ENCODE results near the gene TNFRSF21.
"Not testable (repeated sequence)": the region's sequence is repeated elsewhere in the genome, so short reads cannot be mapped to it uniquely, and the experiment has no call there.

The TNFRSF21 gene

DNA sequence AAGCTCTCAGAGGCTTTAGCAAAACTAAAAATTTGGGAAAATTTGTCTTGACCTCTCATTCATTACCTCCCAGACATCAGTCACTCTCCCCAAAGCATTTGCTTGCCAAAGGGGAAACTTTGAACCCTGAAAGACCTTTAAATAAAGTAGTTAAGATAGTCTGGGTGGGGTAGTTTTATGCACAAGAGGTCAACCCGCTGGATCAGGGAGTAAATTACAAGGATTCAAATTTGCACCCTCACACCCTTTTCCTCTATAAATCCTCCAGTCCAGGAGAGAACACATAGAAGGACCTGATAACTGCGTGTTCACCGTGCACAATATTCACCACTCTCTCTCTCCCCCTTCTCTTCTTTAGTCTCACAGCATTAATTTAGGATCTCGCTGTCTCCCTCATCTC lies 36.1 kb upstream of the TNFRSF21 start:
- no peak overlapping the region for H3K4me3 ChIP-seq (ENCODE audit: low read length in 2 of 2)
- H3K4me1 ChIP-seq (ENCODE audit: control insufficient read depth, insufficient read depth, low read length), result no peaks in the 10 kb centered on the region
- H3K9ac ChIP-seq (ENCODE audit: low read length in 2 of 2), result no peak overlapping the region
- no peaks in the 10 kb centered on the region for H3K36me3 ChIP-seq (ENCODE audit: control insufficient read depth in 2 of 2, insufficient read depth in 2 of 2, low read length in 2 of 2)
- H3K27me3 ChIP-seq (ENCODE audit: control insufficient read depth in 1 of 2, insufficient read depth in 2 of 2, low read length in 2 of 2), result no peaks in the 10 kb centered on the region
- H3K27ac ChIP-seq (ENCODE audit: low read length), result no peak overlapping the region
- no peaks in the 10 kb centered on the region for H3K9me3 ChIP-seq (ENCODE audit: control insufficient read depth in 2 of 2, low read length in 2 of 2)

- Histone ChIP-seq H3K4me1 (ENCODE audit: control insufficient read depth, insufficient read depth, low read length) (no peaks in the 10 kb centered on the region), H3K9me3 (ENCODE audit: control insufficient read depth in 2 of 2, low read length in 2 of 2) (no peaks in the 10 kb centered on the region), H3K4me3 (ENCODE audit: low read length in 2 of 2) (no peak overlapping the region), H3K9ac (ENCODE audit: low read length in 2 of 2) (no peak overlapping the region), H3K27ac (ENCODE audit: low read length) (no peak overlapping the region), H3K36me3 (ENCODE audit: control insufficient read depth in 2 of 2, insufficient read depth in 2 of 2, low read length in 2 of 2) (no peaks in the 10 kb centered on the region), H3K27me3 (ENCODE audit: control insufficient read depth in 1 of 2, insufficient read depth in 2 of 2, low read length in 2 of 2) (no peaks in the 10 kb centered on the region)
Observed at GRCh38 chr6:47344022-47344421, 34.3 kb upstream of the TNFRSF21 start.

DNA sequence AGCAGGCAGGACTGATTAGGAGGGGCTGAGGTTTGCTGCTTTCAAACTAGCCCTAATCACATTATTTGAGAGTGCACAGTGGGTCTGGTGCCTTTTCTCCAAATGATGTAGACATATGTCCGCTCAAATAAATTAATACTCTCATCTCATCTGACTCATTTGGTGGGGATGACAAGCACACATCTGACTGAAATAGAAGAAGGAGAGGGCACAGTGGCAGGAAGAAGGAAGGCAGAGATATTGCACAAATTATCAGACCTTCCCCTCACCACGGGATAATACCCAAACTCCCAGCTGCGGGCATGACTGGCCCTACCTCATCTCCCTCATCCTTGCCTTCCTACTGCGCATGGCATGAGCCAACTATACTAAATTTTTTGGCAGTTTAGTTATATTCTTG lies 33.9 kb upstream of the TNFRSF21 start:
- Histone ChIP-seq H3K27me3 (ENCODE audit: control insufficient read depth in 1 of 2, insufficient read depth in 2 of 2, low read length in 2 of 2) (no peaks in the 10 kb centered on the region), H3K9ac (ENCODE audit: low read length in 2 of 2) (no peak overlapping the region), H3K36me3 (ENCODE audit: control insufficient read depth in 2 of 2, insufficient read depth in 2 of 2, low read length in 2 of 2) (no peaks in the 10 kb centered on the region), H3K4me1 (ENCODE audit: control insufficient read depth, insufficient read depth, low read length) (no peaks in the 10 kb centered on the region), H3K4me3 (ENCODE audit: low read length in 2 of 2) (no peak overlapping the region), H3K27ac (ENCODE audit: low read length) (no peak overlapping the region), H3K9me3 (ENCODE audit: control insufficient read depth in 2 of 2, low read length in 2 of 2) (no peaks in the 10 kb centered on the region)

DNA sequence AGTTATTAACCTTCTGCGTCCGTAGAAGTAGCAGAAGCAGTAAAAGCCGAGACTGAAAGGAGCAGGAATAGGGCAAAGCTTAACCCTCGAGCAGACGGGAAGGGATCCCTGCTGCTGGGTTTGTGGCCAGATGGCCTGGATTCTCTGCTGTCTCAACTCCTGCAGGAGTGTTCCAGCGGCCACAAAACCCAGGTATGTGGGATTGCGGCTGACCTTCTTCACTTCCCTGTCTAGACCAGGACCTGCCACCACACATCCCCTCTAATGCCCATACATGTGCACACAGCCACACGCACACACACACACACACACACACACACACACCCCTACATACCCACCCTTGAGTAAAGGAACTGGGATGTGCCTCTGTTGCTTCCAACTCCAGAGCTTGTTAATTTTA lies 33.1 kb upstream of the TNFRSF21 start:
- no peak overlapping the region for H3K9ac ChIP-seq (ENCODE audit: low read length in 2 of 2)
- H3K4me1 ChIP-seq (ENCODE audit: control insufficient read depth, insufficient read depth, low read length), result no peaks in the 10 kb centered on the region
- no peak overlapping the region for H3K4me3 ChIP-seq (ENCODE audit: low read length in 2 of 2)
- no peaks in the 10 kb centered on the region for H3K9me3 ChIP-seq (ENCODE audit: control insufficient read depth in 2 of 2, low read length in 2 of 2)
- H3K36me3 ChIP-seq (ENCODE audit: control insufficient read depth in 2 of 2, insufficient read depth in 2 of 2, low read length in 2 of 2), result no peaks in the 10 kb centered on the region
- H3K27me3 ChIP-seq (ENCODE audit: control insufficient read depth in 1 of 2, insufficient read depth in 2 of 2, low read length in 2 of 2), result no peaks in the 10 kb centered on the region
- no peak overlapping the region for H3K27ac ChIP-seq (ENCODE audit: low read length)

DNA sequence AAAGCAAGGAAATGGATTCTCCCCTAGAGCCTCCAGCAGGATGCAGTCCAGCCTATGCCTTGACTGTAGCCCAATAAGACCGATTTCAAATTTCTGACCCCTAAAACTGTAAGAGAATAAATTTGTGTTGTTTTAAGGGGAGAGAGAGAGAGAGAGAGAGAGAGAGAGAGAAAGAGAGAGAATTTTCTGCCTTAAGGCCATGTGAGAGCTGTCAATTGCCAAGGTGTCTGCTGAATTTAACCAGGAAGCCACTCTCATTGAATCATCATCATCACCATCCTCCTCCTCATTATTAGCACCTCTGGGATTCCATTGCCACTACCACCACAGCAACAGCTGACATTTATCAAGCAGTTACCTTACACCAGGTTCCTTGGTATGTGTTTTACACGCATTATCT lies 27.8 kb upstream of the TNFRSF21 start:
- no peak overlapping the region for H3K4me3 ChIP-seq (ENCODE audit: low read length in 2 of 2)
- no peaks in the 10 kb centered on the region for H3K36me3 ChIP-seq (ENCODE audit: control insufficient read depth in 2 of 2, insufficient read depth in 2 of 2, low read length in 2 of 2)
- H3K9me3 ChIP-seq (ENCODE audit: control insufficient read depth in 2 of 2, low read length in 2 of 2), result no peaks in the 10 kb centered on the region
- H3K4me1 ChIP-seq (ENCODE audit: control insufficient read depth, insufficient read depth, low read length), result no peaks in the 10 kb centered on the region
- H3K27me3 ChIP-seq (ENCODE audit: control insufficient read depth in 1 of 2, insufficient read depth in 2 of 2, low read length in 2 of 2), result no peaks in the 10 kb centered on the region
- H3K9ac ChIP-seq (ENCODE audit: low read length in 2 of 2), result no peak overlapping the region
- H3K27ac ChIP-seq (ENCODE audit: low read length), result no peak overlapping the region

DNA sequence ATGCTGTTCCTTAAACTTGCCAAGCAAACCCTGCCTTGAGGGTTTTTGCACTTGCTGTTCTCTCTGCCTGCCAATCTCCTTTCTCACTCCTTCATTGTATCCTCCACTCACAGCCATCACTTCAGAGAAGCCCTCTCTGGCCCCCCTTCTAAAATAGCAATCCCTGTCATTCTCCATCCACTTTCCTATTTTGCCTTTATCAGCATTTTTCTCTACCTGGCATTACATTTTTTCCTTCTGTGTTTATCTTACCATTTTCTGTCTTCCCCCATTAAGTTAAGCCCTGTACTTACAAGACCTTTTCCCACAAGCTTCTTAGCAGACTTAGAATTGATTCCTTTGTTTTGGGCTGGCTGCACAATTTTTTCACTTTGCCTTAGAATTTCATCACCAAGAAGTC lies 26.6 kb upstream of the TNFRSF21 start:
- H3K27me3 ChIP-seq (ENCODE audit: control insufficient read depth in 1 of 2, insufficient read depth in 2 of 2, low read length in 2 of 2), result no peaks in the 10 kb centered on the region
- H3K9me3 ChIP-seq (ENCODE audit: control insufficient read depth in 2 of 2, low read length in 2 of 2), result no peaks in the 10 kb centered on the region
- no peak overlapping the region for H3K9ac ChIP-seq (ENCODE audit: low read length in 2 of 2)
- H3K4me1 ChIP-seq (ENCODE audit: control insufficient read depth, insufficient read depth, low read length), result no peaks in the 10 kb centered on the region
- no peak overlapping the region for H3K27ac ChIP-seq (ENCODE audit: low read length)
- H3K36me3 ChIP-seq (ENCODE audit: control insufficient read depth in 2 of 2, insufficient read depth in 2 of 2, low read length in 2 of 2), result no peaks in the 10 kb centered on the region
- no peak overlapping the region for H3K4me3 ChIP-seq (ENCODE audit: low read length in 2 of 2)

- Histone ChIP-seq H3K36me3 (ENCODE audit: control insufficient read depth in 2 of 2, insufficient read depth in 2 of 2, low read length in 2 of 2) (no peaks in the 10 kb centered on the region), H3K27ac (ENCODE audit: low read length) (no peak overlapping the region), H3K4me3 (ENCODE audit: low read length in 2 of 2) (no peak overlapping the region), H3K9me3 (ENCODE audit: control insufficient read depth in 2 of 2, low read length in 2 of 2) (no peaks in the 10 kb centered on the region), H3K9ac (ENCODE audit: low read length in 2 of 2) (no peak overlapping the region), H3K27me3 (ENCODE audit: control insufficient read depth in 1 of 2, insufficient read depth in 2 of 2, low read length in 2 of 2) (no peaks in the 10 kb centered on the region), H3K4me1 (ENCODE audit: control insufficient read depth, insufficient read depth, low read length) (no peaks in the 10 kb centered on the region)
Observed at GRCh38 chr6:47335466-47335865, 25.8 kb upstream of the TNFRSF21 start.

- Histone ChIP-seq H3K9me3 (ENCODE audit: control insufficient read depth in 2 of 2, low read length in 2 of 2) (no peaks in the 10 kb centered on the region), H3K27me3 (ENCODE audit: control insufficient read depth in 1 of 2, insufficient read depth in 2 of 2, low read length in 2 of 2) (no peaks in the 10 kb centered on the region), H3K9ac (ENCODE audit: low read length in 2 of 2) (no peak overlapping the region), H3K4me1 (ENCODE audit: control insufficient read depth, insufficient read depth, low read length) (no peaks in the 10 kb centered on the region), H3K4me3 (ENCODE audit: low read length in 2 of 2) (no peak overlapping the region), H3K27ac (ENCODE audit: low read length) (no peak overlapping the region), H3K36me3 (ENCODE audit: control insufficient read depth in 2 of 2, insufficient read depth in 2 of 2, low read length in 2 of 2) (no peaks in the 10 kb centered on the region)
Observed at GRCh38 chr6:47334334-47334733, 24.6 kb upstream of the TNFRSF21 start.

DNA sequence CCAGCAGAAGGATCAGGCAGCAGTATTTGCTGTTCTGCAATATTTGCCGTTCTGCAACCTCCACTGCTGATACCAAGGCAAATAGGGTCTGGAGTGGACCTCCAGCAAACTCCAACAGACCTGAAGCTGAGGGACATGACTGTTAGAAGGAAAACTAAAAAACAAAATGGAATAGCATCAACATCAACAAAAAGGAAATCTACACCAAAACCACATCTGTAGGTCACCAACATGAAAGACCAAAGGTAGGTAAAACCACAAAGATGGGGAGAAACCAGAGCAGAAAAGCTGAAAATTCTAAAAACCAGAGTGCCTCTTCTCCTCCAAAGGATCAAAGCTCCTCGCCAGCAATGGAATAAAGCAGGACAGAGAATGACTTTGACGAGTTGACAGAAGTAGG lies 18.9 kb upstream of the TNFRSF21 start:
- not testable (repeated sequence) for H3K9me3 ChIP-seq (ENCODE audit: control insufficient read depth in 2 of 2, low read length in 2 of 2); H3K27ac ChIP-seq (ENCODE audit: low read length); H3K27me3 ChIP-seq (ENCODE audit: control insufficient read depth in 1 of 2, insufficient read depth in 2 of 2, low read length in 2 of 2); H3K36me3 ChIP-seq (ENCODE audit: control insufficient read depth in 2 of 2, insufficient read depth in 2 of 2, low read length in 2 of 2); H3K4me3 ChIP-seq (ENCODE audit: low read length in 2 of 2); H3K4me1 ChIP-seq (ENCODE audit: control insufficient read depth, insufficient read depth, low read length); H3K9ac ChIP-seq (ENCODE audit: low read length in 2 of 2)

- H3K27ac ChIP-seq (ENCODE audit: low read length); H3K4me3 ChIP-seq (ENCODE audit: low read length in 2 of 2); H3K4me1 ChIP-seq (ENCODE audit: control insufficient read depth, insufficient read depth, low read length); H3K36me3 ChIP-seq (ENCODE audit: control insufficient read depth in 2 of 2, insufficient read depth in 2 of 2, low read length in 2 of 2); H3K27me3 ChIP-seq (ENCODE audit: control insufficient read depth in 1 of 2, insufficient read depth in 2 of 2, low read length in 2 of 2); H3K9ac ChIP-seq (ENCODE audit: low read length in 2 of 2); H3K9me3 ChIP-seq (ENCODE audit: control insufficient read depth in 2 of 2, low read length in 2 of 2): not testable (repeated sequence)
Observed at GRCh38 chr6:47328139-47328538, 18.4 kb upstream of the TNFRSF21 start.

DNA sequence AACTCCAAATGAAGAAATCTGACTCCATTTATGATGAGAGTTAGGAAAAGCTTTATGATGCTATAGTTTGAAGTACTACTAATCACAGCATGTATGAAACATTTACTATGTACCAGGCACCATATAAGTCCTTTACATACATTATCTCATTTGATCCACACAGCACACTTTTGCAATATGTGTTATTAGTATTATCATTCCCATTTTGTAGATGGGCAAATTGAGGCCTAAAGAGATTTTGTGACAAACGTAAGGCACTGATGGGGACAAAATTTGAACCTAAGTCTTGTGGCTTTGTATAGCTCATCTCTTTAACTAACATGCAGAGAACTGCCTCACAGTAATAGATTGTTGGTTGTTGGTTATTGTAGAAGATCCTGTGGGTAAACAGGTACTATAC lies 14.2 kb upstream of the TNFRSF21 start:
- no peaks in the 10 kb centered on the region for H3K27me3 ChIP-seq (ENCODE audit: control insufficient read depth in 1 of 2, insufficient read depth in 2 of 2, low read length in 2 of 2)
- H3K4me3 ChIP-seq (ENCODE audit: low read length in 2 of 2), result no peak overlapping the region
- no peaks in the 10 kb centered on the region for H3K4me1 ChIP-seq (ENCODE audit: control insufficient read depth, insufficient read depth, low read length)
- no peak overlapping the region for H3K9ac ChIP-seq (ENCODE audit: low read length in 2 of 2)
- H3K36me3 ChIP-seq (ENCODE audit: control insufficient read depth in 2 of 2, insufficient read depth in 2 of 2, low read length in 2 of 2), result no peaks in the 10 kb centered on the region
- no peak overlapping the region for H3K27ac ChIP-seq (ENCODE audit: low read length)
- H3K9me3 ChIP-seq (ENCODE audit: control insufficient read depth in 2 of 2, low read length in 2 of 2), result no peaks in the 10 kb centered on the region

DNA sequence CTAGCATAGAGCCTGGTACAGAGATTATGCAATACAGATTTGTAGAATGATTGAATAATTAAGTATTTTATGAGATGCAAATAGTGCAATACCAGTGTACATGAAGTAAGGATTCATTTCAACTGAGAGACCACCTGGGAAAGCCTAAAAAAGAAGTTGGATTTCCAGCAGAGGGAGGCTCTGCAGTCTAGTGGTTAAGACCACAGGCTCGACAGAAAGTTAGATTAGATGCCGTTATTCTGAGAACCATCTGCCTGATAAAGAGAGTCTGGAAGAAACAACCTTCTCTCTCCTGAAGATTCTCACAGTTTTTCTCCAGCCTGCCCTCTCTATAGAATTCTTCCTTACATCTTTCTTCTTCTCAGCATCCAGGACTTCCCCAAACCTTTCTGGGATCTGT lies 13.6 kb upstream of the TNFRSF21 start:
- H3K36me3 ChIP-seq (ENCODE audit: control insufficient read depth in 2 of 2, insufficient read depth in 2 of 2, low read length in 2 of 2), result no peaks in the 10 kb centered on the region
- no peaks in the 10 kb centered on the region for H3K9me3 ChIP-seq (ENCODE audit: control insufficient read depth in 2 of 2, low read length in 2 of 2)
- H3K4me1 ChIP-seq (ENCODE audit: control insufficient read depth, insufficient read depth, low read length), result no peaks in the 10 kb centered on the region
- H3K27ac ChIP-seq (ENCODE audit: low read length), result no peak overlapping the region
- H3K9ac ChIP-seq (ENCODE audit: low read length in 2 of 2), result no peak overlapping the region
- no peaks in the 10 kb centered on the region for H3K27me3 ChIP-seq (ENCODE audit: control insufficient read depth in 1 of 2, insufficient read depth in 2 of 2, low read length in 2 of 2)
- no peak overlapping the region for H3K4me3 ChIP-seq (ENCODE audit: low read length in 2 of 2)
